Measurements from ENCODE around the gene SHISA7.

SHISA7 gene

DNA sequence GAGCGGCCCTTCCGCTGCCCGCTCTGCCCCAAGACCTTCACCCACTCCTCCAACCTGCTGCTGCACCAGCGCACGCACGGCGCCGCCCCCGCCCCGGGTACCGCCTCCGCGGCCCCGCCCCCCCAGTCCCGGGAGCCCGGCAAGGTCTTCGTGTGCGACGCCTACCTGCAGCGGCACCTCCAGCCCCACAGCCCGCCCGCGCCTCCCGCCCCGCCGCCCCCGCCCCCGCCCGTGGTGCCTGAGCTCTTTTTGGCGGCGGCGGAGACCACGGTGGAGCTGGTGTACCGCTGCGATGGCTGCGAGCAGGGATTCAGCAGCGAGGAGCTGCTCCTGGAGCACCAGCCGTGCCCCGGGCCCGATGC lies 38.7 kb upstream of the SHISA7 start:
- DNase-seq: no peak

DNA sequence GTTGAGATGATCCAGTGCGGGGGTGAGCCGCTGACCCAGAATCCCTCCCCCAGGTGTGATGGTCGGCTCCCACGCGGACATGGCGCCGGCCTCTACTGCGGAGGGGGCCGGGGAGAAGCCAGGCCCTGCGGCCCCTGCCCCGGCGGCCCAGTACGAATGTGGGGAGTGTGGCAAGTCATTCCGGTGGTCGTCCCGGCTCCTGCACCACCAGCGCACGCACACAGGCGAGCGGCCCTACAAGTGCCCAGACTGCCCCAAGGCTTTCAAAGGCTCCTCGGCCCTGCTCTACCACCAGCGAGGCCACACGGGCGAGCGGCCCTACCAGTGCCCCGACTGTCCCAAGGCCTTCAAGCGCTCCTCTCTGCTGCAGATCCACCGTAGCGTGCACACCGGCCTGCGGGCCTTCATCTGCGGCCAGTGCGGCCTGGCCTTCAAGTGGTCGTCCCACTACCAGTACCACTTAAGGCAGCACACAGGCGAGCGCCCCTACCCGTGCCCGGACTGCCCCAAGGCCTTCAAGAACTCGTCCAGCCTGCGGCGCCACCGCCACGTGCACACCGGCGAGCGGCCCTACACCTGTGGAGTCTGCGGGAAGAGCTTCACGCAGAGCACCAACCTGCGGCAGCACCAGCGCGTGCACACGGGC lies 38.2 kb upstream of the SHISA7 start:
- DNase-seq: no peak

DNA sequence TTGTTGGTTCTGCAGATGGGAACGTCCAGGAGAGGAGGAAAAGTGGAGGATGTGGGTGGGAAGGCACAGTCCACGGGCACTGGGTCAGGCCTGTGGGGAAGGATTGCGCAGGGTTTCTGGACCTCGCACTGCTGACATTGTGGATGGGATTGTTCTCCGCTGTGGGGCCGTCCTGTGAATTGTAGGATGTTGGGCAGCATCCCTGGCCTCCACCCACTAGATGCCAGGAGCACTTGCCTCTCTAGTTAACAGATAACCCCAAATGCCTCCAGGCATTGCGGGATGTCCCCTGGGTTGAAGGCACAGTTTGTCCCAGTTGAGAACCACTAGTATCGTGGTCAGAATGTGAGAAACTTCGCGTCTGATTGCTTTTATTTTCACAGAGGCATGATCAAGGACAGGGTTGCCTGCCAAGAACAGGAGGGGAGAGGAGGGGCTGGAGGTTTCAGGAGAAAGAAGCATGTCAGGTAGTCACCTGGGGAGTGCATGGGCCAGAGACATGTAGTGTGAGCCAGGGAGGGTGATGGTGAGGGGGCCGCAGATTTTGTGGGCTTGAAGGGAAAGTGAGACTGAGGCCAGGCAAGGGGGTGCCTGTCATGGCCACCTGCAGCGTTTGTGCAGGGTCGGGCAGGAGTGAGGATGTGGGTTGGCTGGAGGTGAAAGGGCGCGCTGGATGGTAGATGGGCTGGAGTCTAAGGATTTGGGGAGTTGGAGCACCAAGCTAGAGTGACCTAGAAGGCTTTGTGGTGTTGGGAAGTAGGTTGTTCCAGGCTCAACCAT lies 36.5 kb upstream of the SHISA7 start:
- DNase-seq: no peak

DNA sequence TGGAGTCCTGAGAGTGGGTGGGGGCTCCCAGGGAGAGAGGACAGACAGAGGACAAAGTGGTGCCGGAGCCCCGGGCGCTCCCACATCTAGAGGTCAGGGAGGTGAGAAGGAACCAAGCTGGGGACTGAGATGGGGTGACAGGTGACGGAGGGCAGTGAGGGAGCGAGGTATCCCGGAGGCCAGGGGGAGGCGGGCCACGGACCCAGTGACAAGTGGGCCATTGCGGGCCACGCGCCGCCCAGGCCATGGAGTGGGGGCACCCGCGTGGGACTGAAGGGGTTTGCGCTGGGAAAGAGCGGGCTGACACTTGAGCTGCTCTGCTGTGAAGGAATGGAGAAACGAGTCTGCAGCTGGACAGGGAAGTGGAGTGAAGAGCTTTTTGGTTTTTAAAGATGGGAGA lies 35.9 kb upstream of the SHISA7 start:
- DNase-seq: no peak

DNA sequence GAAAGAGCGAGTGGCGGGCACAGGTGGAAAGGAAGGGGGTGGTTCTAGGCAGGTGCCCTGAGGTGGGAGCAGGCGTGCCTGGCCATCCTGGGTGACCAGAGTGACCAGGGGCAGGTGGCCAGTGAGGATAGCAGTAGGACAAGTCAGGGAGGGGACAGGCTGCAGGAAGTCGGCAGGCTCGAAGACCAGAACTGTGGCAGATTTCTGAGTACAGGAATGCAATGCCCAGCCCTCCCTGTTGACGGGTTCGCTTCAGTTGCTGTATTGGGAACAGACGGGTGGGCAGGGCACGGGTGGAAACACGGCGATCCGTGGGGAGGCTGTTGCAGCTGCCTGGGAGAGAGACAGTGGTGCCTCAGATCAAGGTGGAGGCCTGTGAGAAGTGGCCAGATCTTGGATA lies 35.3 kb upstream of the SHISA7 start:
- no peak for DNase-seq

DNA sequence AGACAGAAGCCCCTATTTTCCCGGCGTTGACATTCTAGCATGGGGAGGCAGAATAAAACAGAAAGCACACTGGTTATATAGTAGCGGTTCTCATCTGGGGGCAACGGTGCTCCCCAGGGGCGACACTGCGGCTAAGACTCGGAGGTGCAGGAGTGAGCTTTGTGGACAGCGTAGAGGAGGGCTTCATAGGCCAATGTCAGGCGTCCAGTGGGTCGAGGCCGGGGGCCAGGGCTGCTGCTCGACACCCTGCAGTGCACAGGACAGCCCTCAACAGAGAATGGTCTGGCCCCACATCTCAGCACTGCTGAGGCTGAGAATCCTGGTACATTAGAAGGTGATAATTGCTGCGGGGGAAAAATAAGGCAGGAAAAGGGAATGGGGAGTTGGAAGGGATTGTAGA lies 34.8 kb upstream of the SHISA7 start:
- no peak for DNase-seq

DNA sequence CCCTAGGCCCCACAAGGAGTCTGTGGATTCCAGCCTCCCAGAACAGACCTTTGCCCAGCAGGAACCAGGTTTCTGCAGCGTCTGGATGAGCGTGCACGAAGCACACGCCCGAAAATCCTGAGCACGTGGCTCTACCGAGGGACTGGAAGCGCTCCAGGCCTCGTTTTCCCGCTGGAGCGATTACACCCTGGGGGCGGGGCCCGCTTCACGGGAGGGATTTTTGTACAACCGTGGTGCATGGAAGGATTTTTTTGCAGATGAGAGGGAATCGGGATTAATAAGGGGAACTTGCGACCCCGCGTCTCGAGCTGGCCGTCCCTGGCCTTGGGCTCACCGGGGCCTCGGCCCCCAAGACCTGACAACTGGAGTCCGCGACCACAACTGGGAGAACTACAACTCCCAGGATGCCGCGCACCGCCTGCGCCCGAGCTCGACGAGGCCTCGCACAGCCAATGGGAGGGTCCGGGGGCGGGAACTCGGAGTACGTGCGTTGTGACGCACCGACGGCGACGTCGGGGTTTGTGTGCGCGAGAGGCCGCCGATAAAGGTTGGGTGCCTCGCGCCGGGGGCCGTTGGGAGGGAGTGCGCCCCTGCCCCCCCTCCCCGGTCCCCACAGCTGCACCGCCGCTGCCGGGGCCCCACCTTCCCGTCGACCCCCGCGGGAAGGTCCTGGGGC lies 33.1 kb upstream of the SHISA7 start, which contains the start of gene ZNF628:
Gene ZNF628, plus strand, starts transcription at position 518 of the 676 bp plus-strand sequence. CDS start 3,294 bp downstream, outside the sequence.
- peak; percentile 91 for DNase-seq

DNA sequence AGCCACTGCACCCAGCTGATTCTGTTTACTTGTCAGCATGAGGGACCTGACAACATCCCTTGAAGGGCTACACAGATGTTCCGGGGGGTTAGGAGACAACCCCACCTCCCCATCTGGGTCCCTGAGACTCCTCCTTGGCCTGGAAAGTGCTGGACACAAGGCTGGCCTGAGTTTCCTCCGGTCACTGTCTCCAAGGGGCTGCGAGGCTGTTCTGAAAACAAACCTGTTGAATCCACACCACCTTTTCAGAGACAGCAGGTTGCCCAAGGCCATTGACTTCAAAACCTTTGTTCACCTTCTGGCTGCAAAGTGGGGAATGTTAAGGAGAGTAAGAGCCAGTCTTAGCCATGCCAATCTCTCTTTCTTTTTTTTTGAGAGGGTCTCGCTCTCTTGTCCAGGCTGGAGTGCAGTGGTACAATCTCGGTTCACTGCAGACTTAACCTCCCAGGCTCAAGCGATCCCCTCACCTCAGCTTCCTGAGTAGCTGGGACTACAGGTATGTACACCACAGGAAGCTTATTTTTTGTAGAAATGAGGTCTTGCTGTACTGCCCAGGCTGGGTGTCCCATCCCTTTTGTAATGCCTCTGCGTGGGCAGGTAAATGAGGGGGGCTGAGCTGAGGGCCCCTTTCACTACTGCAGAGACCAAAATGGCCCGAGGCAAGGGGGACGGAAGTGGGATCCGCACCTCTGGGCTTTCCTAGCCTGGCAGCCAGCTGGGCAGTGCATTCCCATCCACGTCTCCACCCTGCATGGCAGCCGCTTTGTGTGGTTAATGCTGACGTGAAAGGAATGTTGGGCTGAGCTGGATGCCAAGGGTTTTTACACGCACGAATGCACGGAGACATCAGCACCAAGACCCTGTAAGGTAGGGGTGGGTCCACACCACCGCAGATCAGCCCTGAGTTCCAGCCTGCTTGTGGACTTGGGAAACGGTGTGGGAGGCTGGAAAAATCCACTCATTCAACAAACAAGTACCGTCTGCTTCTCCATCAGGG lies 31.5 kb upstream of the SHISA7 start:
- DNase-seq: no peak

DNA sequence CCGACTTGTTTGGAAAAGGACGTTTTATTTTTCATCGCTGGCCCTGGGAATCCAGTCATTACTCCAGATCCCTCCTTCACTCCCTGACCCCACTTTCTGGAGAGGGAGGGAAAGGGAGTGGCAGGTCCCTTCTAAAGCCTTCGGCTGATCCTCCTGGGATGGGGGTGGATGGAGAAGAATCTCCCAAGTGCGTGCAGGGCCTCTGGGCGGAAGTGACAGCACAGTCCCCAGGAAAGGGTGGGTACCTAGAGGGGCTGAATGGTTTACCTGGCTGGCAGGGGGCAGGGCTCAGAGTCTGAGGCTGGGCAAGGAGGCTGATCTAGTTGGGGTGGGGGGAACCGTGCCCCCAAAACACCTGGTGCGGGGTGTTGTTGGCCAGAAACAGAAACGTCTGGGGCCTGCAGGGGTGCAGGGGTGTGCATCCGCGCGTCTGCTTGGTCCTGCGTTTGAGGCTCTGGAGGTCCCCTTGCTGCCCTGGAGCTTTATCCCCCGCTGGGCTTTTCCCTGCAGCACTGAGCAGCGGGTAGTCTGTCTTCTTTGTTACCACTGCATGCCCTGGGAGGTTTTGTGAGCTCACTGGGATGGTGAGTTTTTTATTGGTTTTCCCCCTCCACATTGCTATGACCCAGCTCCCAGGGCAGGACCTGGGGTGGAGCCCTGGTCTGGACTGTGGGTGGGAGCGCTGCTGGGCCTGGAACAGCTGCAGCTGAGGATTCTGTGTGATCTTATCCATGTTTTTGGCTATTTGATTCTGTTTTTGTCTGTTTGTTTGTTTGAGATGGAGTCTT lies 30.3 kb upstream of the SHISA7 start:
- DNase-seq: no peak

DNA sequence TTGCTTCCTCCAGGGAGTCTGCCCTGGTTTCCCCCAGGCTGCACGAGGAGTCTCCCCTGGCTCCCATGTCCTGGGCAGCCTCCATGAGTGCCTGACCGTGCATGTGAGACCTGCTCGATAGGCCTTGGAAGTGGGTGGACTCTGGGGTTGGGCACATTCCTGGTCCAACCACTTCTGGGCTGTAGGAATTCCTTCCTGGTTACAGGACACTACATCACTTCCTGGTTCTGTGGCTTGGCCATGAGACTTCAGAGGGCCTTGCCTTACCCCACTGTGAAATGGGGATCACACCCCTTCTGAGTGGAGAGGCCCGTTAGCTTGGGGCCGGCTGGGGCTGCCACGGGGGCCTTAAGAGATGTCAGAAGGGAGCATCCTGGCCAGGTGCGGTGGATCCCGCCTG lies 29.4 kb upstream of the SHISA7 start:
- DNase-seq: no peak

DNA sequence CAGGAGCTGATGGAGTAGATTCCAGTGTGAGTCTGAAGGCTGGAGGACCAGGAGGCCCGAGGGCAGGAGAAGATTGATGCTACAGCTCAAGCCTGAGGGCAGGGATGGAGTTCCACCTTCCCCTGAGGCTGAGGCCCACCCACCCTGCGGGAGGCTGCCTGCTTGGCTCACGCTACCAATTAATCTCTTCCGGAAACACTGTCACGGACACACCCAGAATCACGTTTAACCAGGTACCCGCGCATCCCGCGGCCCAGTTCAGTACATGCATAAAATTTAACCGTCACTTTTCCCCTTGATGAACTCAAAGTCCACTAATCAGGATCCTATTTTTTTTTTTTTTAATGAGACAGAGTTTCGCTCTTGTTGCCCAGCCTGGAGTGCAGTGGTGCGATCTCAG lies 28.2 kb upstream of the SHISA7 start:
- no peak for DNase-seq

DNA sequence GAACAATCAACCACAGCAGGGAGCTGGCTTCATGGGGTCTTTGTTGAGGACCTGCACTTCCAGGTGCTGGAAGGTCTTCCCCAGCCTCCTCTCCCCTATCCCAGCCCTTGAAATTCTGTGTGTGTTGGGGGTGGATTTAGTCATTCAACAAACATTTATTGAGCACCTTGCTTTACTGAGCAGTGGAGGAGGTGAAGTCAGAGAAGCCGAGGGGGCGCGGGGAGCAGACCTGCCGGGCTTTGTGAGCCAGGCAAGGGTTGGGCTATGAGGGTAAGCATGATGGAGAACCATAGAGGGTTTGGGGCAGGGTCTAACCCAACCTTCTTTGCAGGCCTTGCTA lies 24.9 kb upstream of the SHISA7 start:
- no peak for DNase-seq

DNA sequence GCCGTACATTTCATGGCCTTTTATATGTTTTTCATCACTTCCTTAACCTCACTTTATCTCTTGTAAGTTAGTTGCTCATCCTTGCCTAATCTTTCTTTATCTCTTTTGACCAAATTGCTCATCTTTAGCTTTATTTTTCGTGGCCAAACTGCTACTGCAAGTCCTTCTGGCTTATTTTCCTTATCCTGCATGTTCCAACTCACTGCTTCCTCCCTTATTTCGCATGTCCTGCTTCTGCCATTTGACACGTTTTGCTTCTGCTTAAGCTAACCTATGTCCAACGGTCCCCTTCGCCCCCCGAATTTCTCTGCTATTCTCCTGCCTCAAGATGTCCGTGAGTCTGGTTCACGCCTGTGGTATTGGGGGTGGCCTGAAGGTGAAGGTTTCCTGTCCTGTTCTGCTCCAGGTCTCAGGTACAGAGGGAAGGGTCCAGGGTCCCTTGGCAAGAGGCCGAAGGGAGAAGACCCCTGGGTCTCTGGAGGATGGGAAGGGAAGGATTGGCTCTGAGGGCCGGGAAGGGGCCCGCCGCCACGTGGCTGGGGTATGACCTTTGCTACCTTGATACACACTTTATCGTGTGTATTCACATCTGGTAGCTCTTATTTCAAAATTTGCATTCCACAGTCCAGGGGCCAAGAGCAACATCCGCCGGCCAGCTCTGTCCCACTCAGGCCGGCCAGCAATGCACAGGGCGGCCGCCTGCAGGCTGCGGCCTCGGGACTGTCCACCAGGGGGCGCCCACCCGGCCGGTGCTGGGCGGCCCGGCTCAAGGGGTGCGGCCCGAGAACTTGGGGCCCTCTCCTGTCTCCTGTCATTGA lies 24.3 kb upstream of the SHISA7 start:
- DNase-seq: no peak

DNA sequence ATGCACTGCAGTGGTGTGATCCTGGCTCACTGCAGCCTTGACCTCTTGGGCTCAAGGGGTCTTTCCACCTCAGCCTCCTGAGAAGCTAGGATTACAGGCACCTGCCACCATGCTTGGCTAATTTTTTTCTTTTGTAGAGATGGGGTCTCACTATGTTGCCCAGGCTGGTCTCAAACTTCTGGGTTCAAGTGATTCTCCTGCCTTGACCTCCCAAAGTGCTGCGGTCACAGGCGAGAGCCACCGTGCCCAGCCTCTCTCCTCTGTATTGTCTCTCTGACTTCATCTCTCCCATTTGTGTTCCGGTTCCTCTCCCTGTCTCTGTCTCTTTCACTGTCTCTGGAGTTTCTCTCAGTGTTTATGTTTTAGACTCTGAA lies 23.1 kb upstream of the SHISA7 start:
- DNase-seq: no peak

DNA sequence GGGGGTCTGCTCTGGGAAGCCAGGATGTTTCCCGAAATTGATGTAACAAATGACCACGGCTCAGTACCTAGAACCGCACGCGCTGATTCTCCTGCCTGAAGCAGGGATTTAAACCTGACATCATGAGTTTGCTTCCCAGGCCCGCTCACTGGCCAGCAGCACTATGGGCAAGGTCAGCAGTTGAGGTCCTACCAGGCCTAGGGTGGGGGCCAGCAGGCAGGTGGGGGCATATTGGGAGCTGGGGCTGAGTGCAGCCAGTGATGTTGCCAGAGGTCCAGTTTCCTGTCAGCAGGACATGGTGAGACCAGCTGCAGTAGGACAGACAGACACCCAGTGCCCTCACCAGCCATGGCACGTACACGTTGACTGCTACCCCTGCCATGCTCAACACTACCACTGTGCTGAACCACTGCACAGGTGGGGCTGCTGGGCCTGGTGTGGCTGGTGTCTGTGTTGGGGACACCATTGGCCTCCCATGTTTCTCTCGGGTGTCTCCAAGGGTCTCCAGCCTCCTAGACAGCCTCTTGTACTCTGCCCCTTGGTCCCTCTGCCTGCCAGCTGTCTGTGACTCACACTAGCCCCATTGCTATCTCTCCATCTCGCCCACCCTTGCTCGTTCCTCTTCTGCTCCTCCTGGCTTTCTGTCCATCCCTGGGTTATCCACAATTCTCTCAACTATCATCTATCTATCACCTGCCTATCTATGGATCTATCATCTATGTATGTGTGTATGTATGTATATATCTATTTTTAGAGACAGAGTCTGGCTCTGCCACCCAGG lies 22.6 kb upstream of the SHISA7 start:
- no peak for DNase-seq

DNA sequence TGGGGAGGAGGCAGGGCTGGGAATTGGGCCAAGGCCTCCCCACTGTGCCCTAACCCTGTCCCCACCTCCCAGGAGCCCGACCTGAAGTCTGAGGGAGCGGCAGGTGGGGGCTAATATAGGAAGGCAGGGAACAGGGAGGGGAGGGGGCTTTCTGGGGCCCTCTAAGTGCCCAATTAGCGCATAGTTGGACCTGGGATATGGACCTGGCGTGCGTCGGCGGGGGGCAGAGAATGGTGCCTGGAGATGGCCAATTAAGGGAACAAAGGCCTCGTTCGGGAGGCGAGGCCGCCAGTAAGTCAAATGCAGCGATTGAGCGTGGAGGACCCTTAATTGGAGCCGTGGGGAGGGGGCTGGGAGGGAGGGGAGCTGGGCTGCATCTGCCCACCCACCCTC lies 21.6 kb upstream of the SHISA7 start, which contains the start of gene C19orf85:
Gene C19orf85, minus strand, starts transcription at position 90 of the 393 bp plus-strand sequence. CDS start 197 bp downstream, outside the sequence.
- DNase-seq: no peak

DNA sequence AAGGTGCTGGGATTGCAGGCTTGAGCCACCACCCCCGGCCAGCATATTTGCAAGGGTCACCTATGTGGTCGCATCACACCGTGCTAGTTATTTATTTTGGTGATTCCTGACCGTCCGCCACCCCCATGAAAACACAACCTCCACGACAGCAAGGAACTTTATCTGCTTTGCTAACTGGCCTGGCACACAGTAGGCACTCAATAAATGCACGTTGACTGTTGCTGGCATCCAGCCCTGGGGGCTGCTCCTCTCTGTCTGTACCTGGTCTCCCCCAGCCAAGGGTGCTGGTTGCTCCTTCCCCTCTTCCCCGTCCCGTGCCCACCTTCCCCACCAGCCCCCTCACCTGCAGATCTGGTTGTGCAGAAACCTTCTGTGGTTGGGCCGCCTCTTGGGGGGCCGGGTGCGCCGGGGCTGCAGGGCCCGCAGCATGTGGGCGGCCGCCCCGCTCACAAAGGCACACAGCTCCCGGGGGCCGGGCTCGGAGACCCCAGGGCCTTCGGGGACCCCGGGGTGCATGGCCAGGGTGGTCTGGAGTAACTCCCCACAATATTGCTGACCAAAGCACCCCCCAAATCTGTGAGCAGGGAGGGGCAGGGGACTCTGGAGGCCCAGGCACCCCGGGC lies 21.1 kb upstream of the SHISA7 start:
- no peak for DNase-seq

DNA sequence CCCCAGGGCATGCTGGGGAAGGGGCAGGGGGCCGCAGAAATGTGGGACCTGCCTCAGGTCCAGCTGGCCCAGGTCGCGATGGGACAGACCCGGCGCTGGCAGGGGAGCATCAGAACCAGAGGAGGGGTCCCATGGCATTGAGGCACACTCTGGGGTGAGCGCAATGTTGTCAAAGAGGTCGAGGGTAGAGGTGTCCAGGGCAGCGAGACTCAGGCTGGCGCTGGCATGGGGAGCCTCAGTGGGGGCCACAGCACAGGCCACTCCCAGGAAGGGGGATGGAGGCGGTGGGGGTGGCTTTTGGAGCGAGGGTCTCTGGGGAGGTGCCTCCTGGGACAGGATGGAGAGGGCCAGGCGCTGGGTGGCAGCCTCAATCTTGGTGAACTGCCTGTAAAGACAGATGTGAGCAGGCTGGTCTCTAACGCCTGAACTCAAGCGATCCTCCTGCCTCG lies 20.5 kb upstream of the SHISA7 start:
- DNase-seq: no peak

DNA sequence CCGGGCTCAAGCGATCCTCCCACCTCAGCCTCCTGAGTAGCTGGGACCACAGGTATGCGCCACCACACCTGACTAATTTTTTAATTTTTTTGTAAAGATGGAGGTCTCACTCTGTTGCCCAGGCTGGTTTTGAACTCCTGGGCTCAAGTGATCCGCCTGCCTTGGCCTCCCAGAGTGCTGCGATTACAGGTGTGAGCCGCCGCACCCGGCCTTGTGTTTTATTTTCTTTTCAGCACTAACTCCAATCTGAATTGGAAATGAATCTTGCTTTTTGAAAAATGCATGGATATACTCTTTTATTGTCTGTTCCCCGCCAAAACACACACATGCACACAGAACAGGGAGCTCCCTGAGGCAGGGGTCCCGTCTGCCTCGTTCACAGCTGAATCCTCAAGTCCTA lies 19.6 kb upstream of the SHISA7 start:
- DNase-seq: no peak

Measured in NCI-H1694 (cell line).